Measurements from ENCODE around the gene CLTC.

The CLTC gene

GRCh38 chr17:59722623-59723022 lies 102.9 kb downstream of the CLTC start:
- H3K4me3 ChIP-seq (ENCODE audit: low read depth, low read length) = no peak overlapping the region
- TF ChIP-seq CTCF (IDR thresholded peaks at IDR 0.05; ENCODE audit: low read depth, low read length) = no peak

- no peak overlapping the region for H3K4me3 ChIP-seq (ENCODE audit: low read depth, low read length)
- no peak for TF ChIP-seq CTCF (IDR thresholded peaks at IDR 0.05; ENCODE audit: low read depth, low read length)
Measured at GRCh38 chr17:59723041-59723440, 103.3 kb downstream of the CLTC start.

- no peak overlapping the region for H3K4me3 ChIP-seq (ENCODE audit: low read depth, low read length)
- TF ChIP-seq CTCF (IDR thresholded peaks at IDR 0.05; ENCODE audit: low read depth, low read length) = no peak
Measured at GRCh38 chr17:59723607-59724006, 103.9 kb downstream of the CLTC start.

- TF ChIP-seq CTCF (IDR thresholded peaks at IDR 0.05; ENCODE audit: low read depth, low read length) = no peak
- no peak overlapping the region for H3K4me3 ChIP-seq (ENCODE audit: low read depth, low read length)
Measured at GRCh38 chr17:59725691-59726090, 106.0 kb downstream of the CLTC start.

GRCh38 chr17:59727817-59728533 lies 108.3 kb downstream of the CLTC start:
- TF ChIP-seq CTCF (IDR thresholded peaks at IDR 0.05; ENCODE audit: low read depth, low read length) = no peak
- H3K4me3 ChIP-seq (ENCODE audit: low read depth, low read length) = no peak overlapping the region

GRCh38 chr17:59730268-59730834 lies 110.7 kb downstream of the CLTC start:
- H3K4me3 ChIP-seq (ENCODE audit: low read depth, low read length) = no peak overlapping the region
- TF ChIP-seq CTCF (IDR thresholded peaks at IDR 0.05; ENCODE audit: low read depth, low read length) = no peak

GRCh38 chr17:59733697-59734096 lies 114.0 kb downstream of the CLTC start:
- H3K4me3 ChIP-seq (ENCODE audit: low read depth, low read length) = no peak overlapping the region
- TF ChIP-seq CTCF (IDR thresholded peaks at IDR 0.05; ENCODE audit: low read depth, low read length) = no peak
